Lung microvascular endothelial cell (primary cell): ENCODE data around the gene PTCRA. TPM values are rescaled to one million over a fixed set of nuclear protein-coding genes. Genes with fewer than 3 reads are reported as not detected.
"Not testable (repeated sequence)": the region's sequence is repeated elsewhere in the genome, so short reads cannot be mapped to it uniquely, and the experiment has no call there.

ENCODE experiments used
- DNase-seq, 2 donors: peaks; one replicate each; pipeline versions ENCODE4 v3.0.0 to v3.0.0-alpha.2; 2010; ENCODE audit warnings: low read depth in 2 of 2
- total RNA-seq: library from RNA; depleted of rRNA; stranded (reverse); fragments of >200 nt; gene quantifications from 2 replicates; pipeline ENCODE4 v1.2.1, GENCODE V29; 2014

Gene PTCRA, protein sequence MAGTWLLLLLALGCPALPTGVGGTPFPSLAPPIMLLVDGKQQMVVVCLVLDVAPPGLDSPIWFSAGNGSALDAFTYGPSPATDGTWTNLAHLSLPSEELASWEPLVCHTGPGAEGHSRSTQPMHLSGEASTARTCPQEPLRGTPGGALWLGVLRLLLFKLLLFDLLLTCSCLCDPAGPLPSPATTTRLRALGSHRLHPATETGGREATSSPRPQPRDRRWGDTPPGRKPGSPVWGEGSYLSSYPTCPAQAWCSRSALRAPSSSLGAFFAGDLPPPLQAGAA
- not detected in 2 replicates for total RNA-seq

DNA sequence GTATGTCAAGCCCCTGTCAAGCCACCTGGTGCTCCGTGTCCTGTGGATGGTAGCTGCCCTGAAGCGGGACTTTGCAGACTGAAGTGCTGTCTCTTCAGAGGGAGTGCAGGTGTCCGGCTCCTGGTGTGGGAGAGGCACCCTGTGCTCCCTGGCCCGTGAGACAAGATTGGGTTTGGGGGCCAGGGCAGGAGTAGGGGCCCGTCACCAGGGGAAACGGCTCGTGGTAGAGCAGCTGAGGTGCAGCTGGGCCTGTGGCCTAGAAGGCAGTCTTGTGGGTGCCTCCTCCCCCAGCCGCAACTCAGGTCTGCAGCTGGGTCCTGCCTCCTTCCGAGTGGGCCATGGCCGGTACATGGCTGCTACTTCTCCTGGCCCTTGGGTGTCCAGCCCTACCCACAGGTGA is at the start of gene PTCRA:
Gene PTCRA (plus strand): TSS at position 322 of the 400 bp plus-strand sequence. CDS start 17 bp downstream, at position 339.
- DNase-seq: no peak

DNA sequence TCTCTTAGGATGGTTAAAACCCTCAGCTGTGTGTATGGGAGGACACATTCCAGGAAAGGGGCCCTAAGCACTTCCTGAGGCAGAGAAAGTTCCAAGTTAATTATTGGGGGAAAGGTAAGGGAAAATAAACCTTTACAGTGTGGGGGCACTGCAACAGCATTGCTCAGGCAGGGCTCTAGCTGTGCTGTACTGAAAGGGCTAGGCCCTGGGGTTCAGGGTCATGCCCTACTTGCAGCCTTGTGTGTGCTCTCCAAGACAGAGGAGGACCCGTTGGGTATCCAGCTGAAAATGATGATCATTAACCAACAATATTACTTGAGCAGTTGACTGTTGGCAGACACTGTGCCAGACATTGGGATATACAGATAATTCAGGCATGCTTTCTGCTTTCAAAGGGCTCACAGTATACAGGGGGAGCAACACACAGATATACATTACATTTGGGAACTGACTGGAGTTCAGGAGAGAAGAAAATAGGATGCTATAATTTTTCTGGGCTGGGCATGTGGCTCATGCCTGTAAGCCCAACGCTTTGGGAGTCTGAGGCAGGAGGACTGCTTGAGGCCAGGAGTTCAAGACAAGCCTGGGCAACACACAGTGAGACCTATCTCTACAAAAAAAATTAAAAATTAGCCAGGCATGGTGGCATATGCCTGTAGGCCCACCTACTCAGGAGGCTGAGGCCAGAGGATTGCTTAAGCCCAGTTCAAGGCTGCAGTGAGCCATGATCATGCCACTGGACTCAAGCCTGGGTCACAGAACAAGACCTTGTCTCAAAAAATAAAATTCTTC is 45.5 kb upstream of the PTCRA start:
- DNase-seq: no peak

DNA sequence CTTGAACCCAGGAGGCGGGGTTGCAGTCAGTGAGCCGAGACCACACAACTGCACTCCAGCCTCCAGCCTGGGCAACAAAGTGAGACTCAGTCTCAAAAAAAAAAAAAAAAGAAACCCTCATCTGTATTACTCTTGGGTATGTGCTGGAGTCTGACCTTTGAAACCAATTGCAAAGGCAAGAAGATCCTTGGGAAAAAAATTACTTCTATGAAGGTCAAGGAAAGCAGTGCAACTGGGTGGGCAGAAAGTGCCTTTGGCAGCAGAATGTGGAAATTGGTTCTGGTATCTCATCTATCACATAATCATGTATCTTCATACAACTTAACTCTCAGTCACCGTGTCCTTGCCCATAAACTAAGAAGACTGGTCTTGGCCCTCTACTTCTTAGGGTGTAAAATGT is 44.1 kb upstream of the PTCRA start:
- no peak for DNase-seq

DNA sequence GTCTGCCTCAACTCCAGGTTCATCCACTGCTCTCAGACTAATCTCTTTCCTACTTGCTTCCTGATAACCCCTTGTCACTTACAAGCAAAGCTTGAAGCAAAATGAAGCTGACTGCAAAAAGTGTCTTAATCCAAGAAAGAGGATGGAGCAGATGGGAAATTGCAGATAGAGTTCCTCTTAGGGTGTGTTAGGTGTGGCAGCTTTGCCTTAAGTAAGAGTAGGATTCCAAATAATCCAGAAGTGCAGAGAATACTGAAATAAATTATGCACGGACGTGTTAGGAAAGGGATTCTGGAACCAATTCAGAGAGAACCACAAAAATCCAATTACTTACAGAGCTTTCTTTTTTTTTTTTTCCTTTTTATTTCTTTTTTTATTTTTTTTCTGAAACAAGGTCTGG is 42.5 kb upstream of the PTCRA start:
- DNase-seq: no peak

DNA sequence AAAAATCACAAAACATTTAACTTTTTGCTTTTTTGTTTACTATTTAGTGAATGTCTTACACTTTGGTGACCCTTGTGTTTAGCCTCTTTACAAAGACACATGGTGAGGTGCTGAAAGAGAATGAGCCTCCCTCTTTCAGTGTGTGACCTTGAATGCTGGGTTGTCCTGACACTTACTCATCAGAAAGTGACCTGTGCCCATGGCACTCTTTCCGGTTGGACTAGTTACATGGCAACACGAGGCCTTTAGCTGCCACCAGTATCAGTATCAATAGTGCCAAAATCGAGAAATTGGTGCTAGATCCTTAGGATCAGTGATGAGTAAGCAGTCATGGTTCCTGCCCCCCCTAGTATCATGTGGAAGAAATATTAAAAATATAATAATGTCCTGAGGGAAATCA is 38.2 kb upstream of the PTCRA start:
- DNase-seq: no peak

DNA sequence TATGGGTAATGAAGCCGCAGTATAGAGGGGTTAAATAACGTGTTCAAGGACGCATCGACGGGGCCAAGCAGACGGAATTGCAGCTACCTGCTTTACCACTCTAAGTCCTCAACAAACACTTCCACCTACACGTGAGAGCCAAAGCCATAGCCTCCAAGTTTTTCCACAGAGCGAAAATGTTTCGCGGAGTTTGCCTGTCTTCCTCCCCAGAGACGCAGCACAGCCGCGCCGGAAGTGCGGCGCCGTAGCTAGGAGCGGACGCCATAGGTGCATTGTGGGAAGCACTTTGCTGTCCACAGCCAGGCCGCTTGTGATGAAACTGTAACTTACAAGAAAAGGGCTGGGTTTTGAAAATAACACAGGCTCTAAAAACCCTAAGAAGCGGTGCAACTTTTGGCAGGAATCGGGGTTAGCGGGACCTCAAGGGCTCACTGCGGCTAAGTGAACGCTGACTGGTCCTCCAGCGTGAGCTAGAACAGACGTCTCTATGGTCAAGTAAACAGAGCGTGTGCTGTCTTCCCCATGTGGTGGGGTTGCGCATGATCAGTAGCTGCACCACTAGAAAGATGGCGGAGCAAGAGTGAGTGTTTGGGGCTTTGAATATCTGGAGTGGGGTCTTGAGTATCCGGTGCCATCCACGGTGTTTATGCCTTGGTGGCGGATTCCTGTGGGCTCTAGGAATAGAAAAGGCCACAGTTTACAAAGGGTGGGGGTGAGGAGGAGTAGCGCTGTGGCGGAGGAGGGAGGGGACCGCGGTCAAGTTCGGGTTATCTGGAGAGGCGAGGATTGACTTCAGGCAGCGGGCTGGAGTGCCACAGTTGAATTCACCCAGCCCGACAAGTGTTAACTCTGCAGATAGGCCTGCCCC is 36.2 kb upstream of the PTCRA start, which contains the start of gene RPL7L1:
Gene RPL7L1 (plus strand): TSS at position 245 of the 868 bp plus-strand sequence. CDS start 295 bp downstream, at position 540.
- DNase-seq: peak; percentile 92 to 94

DNA sequence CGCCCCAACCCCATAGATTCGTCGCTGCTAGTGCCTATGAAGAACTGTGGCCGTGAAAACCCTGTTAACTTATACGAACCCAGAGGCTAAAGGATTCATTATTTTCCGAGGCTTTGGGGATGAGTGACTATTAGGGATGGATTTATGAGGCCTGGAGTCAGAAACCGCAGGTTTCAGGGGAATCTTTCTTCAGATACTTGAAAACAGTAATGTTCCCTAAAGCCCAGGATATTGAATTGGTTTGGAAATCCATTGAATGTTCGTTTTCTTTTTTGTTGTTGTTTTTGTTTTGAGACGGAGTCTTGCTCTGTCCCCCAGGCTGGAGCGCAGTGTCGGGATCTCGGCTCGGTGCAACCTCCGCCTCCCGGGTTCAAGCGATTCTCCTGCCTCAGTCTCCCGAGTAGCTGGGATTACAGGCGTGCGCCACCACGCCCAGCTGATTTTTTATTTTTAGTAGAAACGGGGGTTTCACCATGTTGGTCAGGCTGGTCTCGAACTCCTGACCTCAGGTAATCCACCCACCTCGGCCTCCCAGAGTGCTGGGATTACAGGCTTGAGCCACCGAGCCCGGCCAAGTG is 35.5 kb upstream of the PTCRA start:
- not testable (repeated sequence) for DNase-seq

DNA sequence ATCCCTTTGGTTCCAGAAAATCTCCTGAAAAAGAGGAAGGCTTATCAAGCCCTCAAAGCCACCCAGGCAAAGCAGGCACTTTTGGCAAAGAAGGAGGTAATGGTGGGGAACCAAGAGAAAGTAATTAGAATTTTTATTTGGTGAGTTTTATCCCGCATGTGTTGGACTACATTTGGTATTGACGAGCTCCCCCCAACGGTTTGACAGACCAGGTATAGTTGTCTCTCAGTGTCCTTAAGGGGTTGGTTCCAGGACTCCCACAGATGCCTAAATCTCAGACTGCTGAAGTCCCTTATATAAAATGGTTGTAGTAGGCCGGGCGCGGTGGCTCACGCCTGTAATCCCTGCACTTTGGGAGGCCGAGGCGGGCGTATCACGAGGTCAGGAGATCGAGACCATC is 35.0 kb upstream of the PTCRA start:
- not testable (repeated sequence) for DNase-seq

DNA sequence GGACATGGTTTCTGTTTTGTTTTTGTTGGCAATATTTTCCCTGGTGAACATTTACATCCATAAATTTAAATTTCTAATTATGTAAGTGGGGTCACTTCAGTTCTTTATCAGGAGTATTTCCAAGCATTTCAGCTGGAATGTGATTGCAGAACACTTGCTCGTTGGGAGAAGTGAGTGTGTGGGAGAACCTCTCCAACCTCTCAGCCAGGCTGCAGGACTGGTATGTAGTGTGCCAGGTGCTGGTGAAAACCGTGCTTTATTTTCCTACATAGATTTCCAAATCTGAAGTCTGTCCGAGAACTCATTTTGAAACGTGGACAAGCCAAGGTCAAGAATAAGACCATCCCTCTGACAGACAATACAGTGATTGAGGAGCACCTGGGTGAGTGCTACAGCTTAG is 30.2 kb upstream of the PTCRA start:
- no peak for DNase-seq

DNA sequence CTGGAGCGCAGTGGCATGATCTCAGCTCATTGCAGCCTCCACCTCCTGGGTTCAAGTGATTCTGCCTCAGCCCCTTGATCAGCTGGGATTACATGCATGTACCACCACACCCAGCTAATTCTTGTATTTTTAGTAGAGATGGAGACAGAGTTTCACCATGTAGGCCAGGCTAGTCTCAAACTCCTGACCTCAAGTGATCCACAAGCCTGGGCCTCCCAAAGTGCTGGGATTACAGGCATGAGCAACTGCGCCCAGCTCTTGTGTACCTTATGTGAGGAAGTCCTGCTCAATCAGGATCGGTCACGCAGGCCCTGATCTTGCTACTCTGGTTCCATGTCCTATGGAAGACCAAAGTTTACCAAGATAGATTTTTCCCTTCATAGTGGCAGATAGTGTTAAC is 27.7 kb upstream of the PTCRA start:
- DNase-seq: not testable (repeated sequence)

DNA sequence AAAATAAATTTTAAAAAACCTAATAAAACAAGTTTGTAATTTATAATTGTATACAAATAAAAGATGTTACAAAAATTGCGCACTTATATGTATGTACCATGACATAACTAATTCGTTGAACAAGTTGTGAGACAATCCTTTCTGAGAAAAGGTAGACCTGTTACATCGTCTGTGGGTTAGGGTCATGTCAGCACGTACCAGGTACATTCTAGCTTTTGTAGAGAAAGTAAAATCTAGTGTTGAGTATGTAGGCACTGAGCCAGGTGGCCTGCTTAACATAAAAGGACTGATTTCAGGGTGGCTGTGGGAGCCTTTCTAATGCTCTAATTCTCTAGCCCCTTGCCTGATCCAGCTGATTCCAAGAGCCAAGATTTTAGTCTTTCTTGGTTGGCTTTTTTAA is 26.0 kb upstream of the PTCRA start:
- DNase-seq: no peak

DNA sequence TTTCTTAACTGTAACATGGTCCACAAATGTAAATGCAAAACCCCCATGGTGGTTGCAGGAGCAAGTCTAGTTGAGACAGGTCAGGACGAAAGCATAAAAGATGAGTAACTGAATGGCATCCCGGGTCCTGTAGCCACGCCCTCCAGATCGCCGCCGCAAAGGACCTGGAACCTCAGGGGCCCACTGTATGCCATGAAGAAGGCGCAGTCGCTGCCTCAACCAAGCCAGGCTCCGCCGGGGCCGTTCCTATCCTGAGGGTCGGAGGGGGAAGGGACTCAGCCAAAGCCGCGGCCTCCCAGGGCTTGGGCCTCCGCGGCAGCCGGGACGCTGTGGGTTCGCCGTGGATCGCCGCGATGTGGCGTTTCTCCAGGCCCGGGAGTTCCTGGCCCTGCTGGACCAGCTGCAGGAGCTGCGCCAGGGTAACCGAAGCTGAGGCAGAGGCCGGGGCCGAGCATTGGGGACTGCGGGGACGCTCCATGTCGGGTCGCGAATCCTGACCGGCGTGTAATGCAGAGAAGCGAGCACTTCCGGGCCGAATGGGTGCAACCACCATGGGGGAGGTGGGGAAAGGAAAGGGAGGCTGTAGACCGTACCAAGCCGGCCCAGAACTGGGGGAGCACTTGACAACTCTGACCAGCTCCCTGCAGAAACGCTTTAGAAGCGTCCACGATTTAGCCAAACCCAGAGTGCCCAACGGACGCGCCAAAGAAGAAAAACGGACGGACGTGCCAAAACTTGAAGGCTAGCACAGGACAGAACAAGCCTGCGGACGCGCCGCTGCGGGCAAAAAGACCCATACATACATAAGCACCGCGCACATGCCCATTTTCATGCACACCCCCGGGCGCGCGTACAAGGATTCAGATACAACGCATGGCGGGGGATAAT is 25.3 kb upstream of the PTCRA start:
- DNase-seq: peak; percentile 96 to 97

DNA sequence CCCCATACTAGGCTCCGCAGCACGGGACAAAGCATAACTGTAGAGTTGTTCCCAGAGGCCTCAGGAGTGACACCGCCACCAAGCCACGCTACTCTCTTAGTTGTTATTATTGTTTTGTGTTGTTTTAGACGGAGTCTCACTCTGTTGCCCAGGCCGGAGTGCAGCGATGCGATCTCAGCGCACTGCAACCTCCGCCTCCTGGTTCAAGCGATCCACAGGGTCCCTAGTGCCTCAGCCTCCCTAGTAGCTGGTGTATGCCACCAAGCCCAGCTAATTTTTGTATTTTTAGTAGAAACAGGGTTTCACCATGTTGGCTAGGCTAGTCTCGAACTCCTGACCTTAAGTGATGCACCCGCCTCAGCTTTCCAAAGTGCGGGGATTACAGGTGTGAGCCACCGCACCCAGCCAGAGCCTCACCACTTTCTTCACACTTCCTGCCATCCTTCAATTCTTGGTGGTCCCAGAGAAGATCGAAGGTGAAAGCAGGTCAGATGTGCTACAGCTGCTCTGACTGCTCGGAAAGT is 24.6 kb upstream of the PTCRA start:
- no peak for DNase-seq

DNA sequence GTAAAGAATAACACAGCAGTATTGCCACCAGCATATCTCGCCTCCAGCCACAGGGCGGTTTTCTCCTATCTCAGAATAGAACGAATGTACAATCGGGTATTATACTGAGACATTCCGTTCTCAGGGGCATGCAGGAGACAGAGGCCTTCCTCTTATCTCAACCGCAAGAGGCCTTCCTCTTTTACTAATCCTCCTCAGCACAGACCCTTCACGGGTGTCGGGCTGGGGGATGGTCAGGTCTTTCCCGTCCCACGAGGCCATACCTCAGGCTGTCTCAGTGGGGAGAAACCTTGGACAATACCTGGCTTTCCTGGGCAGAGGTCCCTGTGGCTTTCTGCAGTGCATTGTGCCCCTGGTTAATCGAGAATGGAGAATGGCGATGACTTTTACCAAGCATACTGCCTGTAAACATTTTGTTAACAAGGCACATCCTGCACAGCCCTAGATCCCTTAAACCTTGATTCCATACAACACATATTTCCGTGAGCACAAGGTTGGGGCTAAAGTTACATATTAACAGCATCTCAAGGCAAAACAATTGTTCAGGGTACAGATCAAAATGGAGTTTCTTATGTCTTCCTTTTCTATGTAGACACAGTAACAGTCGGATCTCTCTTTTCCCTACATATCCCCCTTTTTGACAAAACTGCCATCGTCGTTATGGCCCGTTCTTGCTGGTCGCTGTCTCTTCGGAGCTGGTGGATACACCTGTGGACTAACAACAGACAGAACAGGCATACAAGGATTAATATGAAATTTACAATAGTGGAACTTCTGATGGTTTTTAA is 21.6 kb upstream of the PTCRA start:
- DNase-seq: not testable (repeated sequence)

DNA sequence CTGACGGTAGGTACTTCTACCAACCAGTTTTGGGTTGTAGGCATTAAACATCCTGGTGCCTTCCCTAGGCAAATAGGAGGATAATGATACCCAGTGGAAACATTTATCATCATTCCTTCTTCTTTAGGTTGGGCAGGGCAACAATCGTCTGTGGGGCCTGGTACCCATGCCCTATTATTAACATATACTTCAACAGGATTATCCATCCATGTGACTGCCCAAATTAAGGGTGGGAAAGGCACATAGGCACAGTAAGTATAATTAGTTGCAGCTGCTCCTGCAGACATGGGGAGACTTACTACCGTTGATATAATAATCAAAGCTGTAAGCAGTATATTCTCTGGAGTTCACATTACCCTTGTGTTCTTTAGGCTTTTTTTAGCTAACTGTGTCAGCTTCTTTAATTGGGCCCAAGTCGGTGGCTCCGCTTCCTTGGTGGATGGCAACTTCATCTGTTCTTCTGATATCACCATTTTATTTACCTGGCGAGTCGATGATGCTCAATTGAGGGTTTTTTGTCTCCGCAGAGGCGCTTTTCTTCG is 19.6 kb upstream of the PTCRA start:
- no peak for DNase-seq

DNA sequence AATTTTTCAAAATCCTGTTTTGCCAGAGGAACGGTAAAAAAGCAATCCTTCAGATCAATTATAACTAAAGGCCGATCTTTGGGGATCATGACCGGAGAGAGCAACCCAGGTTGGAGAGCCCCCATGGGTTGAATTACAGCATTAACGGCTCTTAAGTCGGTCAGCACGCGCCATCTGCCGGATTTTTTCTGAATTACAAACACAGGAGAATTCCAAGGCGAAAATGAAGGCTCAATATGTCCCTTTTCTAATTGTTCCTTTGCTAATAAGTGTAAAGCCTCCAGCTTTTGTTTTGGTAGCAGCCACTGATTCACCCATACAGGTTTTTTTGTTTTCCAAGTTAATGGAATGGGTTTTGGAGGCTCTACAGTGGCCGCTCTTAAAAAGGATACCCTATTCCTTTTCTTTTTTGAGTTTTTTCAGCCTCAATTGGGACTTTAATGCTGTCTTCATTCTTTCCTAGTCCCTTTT is 16.9 kb upstream of the PTCRA start:
- peak; percentile 71 to 79 for DNase-seq

DNA sequence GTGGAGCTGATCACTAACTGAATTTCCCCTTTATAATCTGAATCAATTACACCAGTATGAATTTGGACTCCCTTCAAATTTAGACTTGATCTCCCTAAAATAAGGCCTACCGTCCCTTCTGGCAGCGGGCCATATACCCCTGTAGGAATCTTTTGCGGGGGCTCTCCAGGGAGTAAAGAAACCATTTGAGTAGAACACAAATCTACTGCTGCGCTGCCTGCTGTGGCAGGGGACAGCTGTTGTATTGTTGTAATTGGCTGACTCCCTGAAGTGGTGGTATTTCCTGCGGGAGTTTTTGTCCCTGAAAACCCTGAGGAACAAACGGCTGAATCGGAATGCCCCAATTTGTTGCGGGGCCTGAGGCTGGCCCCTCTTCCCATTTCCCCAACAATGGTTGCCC is 16.0 kb upstream of the PTCRA start:
- peak in 1 of 2 donors; percentile 63 for DNase-seq

DNA sequence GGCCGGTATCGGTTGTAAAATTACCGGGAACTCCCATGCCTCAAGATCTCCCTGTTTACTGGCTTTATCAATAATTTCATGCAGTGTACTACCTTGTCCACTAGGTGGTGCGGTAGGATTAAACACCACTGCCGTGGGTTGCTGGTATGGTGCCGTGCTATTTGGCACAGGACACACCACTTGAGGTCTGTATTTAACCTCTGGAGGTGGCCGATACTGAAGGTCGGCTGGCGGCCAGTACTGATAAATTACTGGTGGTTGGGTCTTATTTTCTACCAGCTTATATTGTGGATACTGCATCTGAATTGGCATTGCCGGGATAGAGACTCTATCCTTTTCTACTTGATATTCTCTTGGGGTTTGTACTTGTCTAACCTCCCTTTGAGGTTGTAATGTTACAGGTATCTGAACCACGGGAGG is 14.3 kb upstream of the PTCRA start:
- DNase-seq: peak; percentile 86 to 87
